Measurements from ENCODE around the gene SUDS3.

Gene SUDS3

GRCh38 chr12:118456741-118457140 is 80.4 kb downstream of the SUDS3 start:
- DNase-seq = no peak

GRCh38 chr12:118459110-118459509 is 82.8 kb downstream of the SUDS3 start:
- DNase-seq = no peak

GRCh38 chr12:118463677-118464076 is 87.3 kb downstream of the SUDS3 start:
- no peak for DNase-seq

GRCh38 chr12:118465706-118466105 is 89.4 kb downstream of the SUDS3 start:
- no peak for DNase-seq
